ENCODE results near the gene KIF4A.
A peak's percentile ranks its signal among the peaks of the same experiment; 100 is the strongest.

The KIF4A gene

GRCh38 chrX:70453024-70453618 is 163.2 kb downstream of the KIF4A start:
- TF ChIP-seq, protein P1, sequence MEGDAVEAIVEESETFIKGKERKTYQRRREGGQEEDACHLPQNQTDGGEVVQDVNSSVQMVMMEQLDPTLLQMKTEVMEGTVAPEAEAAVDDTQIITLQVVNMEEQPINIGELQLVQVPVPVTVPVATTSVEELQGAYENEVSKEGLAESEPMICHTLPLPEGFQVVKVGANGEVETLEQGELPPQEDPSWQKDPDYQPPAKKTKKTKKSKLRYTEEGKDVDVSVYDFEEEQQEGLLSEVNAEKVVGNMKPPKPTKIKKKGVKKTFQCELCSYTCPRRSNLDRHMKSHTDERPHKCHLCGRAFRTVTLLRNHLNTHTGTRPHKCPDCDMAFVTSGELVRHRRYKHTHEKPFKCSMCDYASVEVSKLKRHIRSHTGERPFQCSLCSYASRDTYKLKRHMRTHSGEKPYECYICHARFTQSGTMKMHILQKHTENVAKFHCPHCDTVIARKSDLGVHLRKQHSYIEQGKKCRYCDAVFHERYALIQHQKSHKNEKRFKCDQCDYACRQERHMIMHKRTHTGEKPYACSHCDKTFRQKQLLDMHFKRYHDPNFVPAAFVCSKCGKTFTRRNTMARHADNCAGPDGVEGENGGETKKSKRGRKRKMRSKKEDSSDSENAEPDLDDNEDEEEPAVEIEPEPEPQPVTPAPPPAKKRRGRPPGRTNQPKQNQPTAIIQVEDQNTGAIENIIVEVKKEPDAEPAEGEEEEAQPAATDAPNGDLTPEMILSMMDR (conservative IDR thresholded peaks at IDR 0.05; ENCODE audit: low read length): no peak
- H3K4me3 ChIP-seq (ENCODE audit: low read length): peak overlapping the region; percentile 63
- DNase-seq (ENCODE audit: low read depth): no peak

DNA sequence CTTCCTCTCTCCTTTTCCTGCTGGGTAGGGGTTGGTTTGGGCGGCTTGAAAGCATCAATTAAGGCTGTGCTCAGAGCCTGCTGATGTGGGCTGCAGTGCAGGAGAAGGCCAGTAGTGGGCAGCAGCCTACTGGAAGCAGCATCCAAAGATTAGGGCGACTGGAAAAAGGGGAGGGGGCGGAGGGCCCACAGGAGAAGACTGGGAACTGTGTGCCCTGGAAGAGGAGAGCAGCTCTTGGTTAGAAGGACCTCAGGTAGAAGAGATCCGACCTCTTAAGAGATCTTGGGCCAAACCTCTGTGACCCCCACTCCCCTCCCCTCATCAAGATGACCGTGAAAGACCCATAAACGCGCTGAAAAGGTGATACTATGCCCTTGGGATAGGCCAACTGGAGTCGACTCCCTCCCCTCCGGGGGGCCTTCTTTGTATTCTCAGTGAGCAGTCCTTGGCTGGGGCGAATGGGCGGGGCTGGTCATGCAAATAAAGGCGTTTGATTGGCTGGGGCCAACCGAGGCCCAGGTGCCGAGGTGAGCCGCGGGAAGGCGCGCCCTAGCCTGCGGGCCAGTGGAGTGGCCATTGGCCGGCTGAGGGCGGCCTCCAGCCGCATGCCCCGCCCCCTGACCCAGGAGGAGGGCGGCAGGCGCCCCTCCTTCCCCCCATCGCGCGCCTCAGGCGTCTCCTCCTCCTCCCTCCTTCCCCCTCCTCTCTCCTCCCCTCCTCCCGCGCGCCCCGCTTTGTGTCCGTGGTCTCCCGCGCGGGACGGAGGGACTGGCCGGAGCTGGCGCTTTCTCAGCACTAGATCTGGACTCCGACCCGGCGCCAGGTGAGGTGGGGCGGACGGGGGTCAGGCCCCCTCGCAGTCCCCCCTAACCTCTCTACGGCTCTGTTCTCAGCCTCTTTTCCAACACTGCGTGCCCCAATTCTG is 164.8 kb downstream of the KIF4A start:
- DNase-seq (ENCODE audit: low read depth): peak; percentile 36
- TF ChIP-seq, protein P1 (conservative IDR thresholded peaks at IDR 0.05; ENCODE audit: low read length): peak; percentile 80
- peak overlapping the region; percentile 47 for H3K4me3 ChIP-seq (ENCODE audit: low read length)

DNA sequence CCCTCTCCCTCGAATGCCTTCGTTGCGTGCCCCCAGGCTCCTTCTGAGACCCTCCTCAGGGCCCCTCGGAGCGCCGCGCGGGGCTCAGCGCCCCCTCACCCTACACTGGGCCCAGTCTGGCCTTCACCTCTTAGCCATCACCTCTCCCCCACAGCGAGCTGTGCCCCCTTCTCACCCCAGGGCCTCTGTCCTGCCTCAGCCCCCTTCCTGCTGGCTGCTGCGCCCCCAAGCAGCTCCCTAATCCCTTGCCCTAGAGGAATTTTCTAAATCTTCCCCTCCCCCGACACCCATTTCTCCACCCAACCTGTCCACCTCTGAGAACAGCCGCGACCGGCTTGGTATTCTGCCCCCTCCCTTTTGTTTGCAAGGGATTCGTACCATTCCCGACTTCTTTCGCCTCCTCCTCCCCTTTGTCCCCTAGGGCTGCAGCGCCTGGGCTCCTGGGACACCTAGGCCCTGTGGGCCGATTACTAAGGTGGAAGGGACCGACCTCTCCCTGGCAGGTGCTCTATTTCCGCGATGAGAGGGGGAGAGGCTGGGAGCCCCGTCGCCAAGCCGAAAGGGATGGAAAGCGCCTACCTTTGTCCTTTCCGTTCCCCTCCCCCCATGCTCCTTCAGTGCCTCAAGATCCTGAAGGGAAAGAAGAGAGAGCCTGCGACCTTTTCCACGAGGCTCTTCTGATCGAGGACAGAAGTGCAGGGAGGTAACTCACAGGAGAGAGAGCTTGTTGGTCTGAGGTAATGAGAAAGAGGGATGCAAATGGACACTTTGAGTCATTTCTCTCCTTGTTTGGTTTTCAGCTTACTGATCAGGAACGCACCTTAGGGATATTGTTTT is 165.7 kb downstream of the KIF4A start:
- TF ChIP-seq, protein P1 (conservative IDR thresholded peaks at IDR 0.05; ENCODE audit: low read length): no peak
- H3K4me3 ChIP-seq (ENCODE audit: low read length): peak overlapping the region; percentile 47
- DNase-seq (ENCODE audit: low read depth): no peak

DNA sequence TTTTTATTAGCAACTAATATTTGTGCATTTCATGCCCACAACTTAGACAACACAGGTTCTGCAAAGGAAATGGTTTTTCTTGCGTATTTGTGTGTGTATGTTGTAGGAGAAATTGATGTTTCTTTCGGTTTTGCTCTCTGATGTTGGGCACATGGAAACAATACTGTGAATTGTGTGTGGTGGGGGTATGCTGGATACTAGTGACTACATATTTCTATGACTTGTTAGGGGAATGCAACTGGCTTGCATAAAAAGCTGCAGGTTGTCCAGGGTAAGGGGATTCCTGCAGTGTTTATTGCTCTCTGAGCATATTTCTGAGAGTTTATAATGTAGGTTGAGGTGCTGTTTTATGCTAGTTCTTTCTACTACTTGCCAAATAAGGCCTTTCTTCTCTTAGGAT is 166.4 kb downstream of the KIF4A start:
- no peak overlapping the region for H3K4me3 ChIP-seq (ENCODE audit: low read length)
- DNase-seq (ENCODE audit: low read depth): no peak
- TF ChIP-seq, protein P1 (conservative IDR thresholded peaks at IDR 0.05; ENCODE audit: low read length): no peak

- H3K4me3 ChIP-seq (ENCODE audit: low read length): no peak overlapping the region
- no peak for DNase-seq (ENCODE audit: low read depth)
- TF ChIP-seq, protein P1 (conservative IDR thresholded peaks at IDR 0.05; ENCODE audit: low read length): no peak
Observed at GRCh38 chrX:70461026-70461425, 171.1 kb downstream of the KIF4A start.

- TF ChIP-seq, protein P1 (conservative IDR thresholded peaks at IDR 0.05; ENCODE audit: low read length): no peak
- H3K4me3 ChIP-seq (ENCODE audit: low read length): no peak overlapping the region
- DNase-seq (ENCODE audit: low read depth): no peak
Observed at GRCh38 chrX:70464051-70464450, 174.1 kb downstream of the KIF4A start.
